ENCODE results near the gene APBB1. TPM values are rescaled to one million over a fixed set of nuclear protein-coding genes. Genes with fewer than 3 reads are reported as not detected.

Gene APBB1
- total RNA-seq (2014; rRNA removed; shearing (Covaris generic)): 12.0 and 17.1 TPM in 2 replicates

DNA sequence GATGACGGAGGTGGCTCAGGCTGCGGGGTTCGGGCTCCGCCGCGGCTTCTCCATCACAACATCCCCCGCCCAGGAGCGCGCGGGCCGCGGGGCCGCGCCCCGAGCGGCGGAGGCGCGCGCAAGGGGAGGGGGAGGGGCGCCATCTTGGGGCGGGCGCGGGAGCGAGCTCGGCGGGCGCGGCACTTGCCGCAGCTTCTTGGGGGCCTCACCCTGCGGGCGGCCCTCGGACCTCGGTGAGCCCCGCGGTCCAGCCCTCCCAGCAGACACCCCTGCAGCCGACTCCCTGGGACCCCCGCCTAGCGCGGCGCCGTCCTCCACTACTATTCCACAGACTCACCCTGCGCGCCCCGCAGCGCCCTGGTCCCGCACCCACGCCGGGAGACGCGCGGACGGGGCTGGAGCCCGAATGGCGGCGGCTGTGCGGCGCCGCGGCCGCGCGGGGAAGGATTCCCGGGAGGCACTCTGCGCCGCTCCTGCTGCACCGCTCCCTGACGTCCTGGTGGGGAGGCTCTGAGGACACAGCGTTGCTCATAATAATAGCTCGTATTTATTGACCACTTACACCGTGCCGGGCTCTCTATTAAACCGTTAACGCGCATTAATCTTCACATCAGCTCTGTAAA, at the start of gene APBB1:
Gene APBB1, minus strand, starts transcription at position 86 of the 623 bp plus-strand sequence. CDS start 7,747 bp downstream, outside the sequence.
- Histone ChIP-seq H3K36me3 (no peaks in the 10 kb centered on the region), H3K9me3 (replicated peaks) (no peaks in the 10 kb centered on the region), H3K4me3 (peak within 1 kb of the TSS; percentile 74), H3K27ac (no peak within 1 kb of the TSS), H3K4me1 (replicated peaks) (peaks cover 4% of the 10 kb centered on the region), H3K27me3 (replicated peaks) (no peaks in the 10 kb centered on the region)
- DNase-seq (ENCODE audit: low read depth in 1 of 2, low spot score in 2 of 2): peak in 1 of 2 experiments; percentile 34

DNA sequence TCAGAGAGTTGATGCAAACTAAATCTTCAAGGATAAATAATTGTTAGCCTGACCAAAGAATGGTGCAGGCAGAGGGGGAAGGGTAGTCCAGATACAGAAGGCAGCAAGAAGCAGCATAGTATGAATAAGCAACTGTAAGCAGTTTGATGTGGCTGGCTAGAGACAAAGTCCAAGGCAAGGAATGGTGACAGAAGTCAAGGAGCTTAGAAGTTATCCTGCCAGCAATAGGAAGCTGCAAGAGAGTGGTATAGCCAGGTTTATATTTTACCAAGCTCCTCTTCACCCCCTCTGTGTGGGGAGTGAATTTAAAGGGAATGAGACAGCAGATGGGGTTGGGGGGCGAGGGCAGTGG, 40.2 kb upstream of the APBB1 start:
- no peak for DNase-seq (ENCODE audit: low read depth in 1 of 2, low spot score in 2 of 2)
- no peaks in the 10 kb centered on the region; the same call in 1 of the 2 replicates for H3K36me3 ChIP-seq

DNA sequence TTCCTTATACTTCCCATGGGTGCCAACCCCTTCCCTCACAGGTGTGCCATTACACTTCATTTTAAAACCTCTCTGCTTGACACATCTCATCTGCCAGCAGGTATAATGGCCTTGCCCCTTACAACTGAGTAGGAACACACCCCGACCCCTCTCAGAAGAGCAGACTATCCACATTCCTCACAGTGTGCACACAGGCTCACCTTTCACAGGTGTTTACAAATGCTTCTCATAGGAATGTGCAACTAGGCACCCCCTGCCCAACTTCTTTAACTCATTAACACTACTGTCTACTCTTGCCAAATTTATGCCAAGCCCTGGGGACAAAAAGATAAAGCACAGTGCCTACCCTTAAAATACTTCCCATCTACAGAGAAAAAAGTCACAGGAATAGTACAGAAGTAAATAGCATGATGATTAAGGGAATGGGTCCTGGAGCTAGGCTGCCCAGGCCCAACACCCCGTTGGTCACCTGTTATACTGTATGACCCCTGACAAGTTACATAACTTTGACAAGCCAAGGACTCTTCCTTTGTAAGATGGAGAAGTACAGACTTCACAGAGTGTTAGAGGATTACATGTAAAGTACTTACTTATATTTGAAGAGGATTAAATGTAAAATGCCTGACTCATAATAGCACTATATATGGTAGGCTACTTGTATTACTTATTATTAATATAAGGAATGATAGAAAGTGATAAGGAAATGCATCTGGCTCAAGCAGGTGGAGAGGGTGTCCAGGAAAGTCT, 39.6 kb upstream of the APBB1 start:
- H3K4me1 ChIP-seq (replicated peaks): no peaks in the 10 kb centered on the region
- no peaks in the 10 kb centered on the region; the same call in 1 of the 2 replicates for H3K36me3 ChIP-seq
- DNase-seq (ENCODE audit: low read depth in 1 of 2, low spot score in 2 of 2): no peak
- H3K27me3 ChIP-seq (replicated peaks): no peaks in the 10 kb centered on the region
- H3K27ac ChIP-seq: no peak overlapping the region
- H3K4me3 ChIP-seq: no peak overlapping the region
- no peaks in the 10 kb centered on the region for H3K9me3 ChIP-seq (replicated peaks)

More for the DNA sequence above, 40.2 kb upstream of the APBB1 start:
- Histone ChIP-seq H3K4me1 (replicated peaks) (no peaks in the 10 kb centered on the region), H3K27ac (no peak overlapping the region), H3K27me3 (replicated peaks) (no peaks in the 10 kb centered on the region), H3K4me3 (no peak overlapping the region), H3K9me3 (replicated peaks) (no peaks in the 10 kb centered on the region)

DNA sequence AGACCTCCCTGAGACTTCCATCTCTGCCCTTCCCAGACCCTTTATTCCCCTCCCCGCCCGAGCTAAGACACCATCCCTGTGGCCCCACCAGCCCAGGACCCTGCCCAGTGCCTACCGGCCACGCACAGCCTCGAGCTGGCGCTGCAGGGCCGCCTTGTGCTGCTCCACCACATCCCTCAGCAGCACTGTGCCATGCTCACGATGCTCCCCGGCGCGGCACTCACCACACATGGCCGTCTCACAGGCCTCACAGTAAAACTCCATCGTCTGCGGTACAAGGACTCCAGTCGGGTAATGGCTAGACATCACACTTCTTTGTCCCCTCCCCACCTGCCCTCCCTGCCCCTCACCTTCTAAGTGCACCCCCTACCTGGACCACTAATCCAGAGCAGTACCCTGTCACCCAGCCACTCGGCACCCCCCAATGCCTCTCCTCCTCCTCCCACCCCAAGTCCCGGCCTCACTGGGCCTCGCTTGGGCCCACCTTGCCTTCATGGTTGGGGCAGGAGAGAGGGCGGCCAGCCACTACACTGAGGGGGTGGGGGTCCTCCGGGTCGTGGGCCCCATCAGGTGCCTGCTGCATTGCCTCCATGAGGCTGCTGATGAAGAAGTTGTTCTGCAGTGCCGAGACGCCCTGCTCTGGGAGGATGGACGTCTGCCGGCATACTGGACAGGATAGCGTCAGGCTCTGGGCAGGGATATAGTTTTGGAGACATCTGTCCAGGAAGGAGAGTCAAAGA, 38.9 kb upstream of the APBB1 start:
- no peak for DNase-seq (ENCODE audit: low read depth in 1 of 2, low spot score in 2 of 2)
- Histone ChIP-seq H3K27me3 (replicated peaks) (no peaks in the 10 kb centered on the region), H3K36me3 (no peaks in the 10 kb centered on the region; the same call in 1 of the 2 replicates), H3K4me3 (no peak overlapping the region), H3K9me3 (replicated peaks) (no peaks in the 10 kb centered on the region), H3K4me1 (replicated peaks) (no peaks in the 10 kb centered on the region), H3K27ac (no peak overlapping the region)

DNA sequence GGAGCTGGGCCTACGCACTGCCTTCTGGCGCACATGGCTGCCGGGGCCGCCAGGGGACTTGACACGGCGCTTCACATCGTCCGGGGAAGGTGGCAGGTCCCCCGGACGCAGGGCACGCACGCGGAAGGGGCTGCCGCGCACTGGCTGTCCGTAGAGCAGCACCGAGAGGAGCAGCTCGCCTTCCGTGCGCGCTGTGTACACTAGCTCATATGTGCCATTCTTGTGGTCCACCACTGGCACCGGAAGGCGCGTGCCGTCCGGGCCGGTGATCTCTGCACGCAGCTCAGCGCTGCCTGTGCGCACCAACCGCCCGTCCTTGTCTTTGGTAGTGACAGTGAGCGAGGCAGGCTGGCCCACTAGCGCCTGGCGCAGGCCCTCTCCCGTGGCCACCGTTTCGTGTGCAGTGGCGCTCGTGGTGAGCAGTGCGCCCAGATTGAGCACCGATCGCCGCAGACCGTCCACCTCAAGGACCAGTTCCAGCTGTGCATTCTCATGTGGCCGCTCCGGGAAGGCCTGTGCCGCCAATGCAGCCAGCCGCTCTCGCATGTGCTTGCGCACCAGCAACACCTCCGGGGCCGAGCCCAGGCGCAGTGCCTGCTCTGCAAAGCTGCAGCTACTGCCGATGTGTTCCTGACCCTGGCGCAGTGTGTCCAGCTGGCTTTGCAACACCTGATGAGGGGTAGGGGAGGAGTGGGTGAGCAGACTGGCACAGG, 37.6 kb upstream of the APBB1 start:
- H3K4me1 ChIP-seq (replicated peaks): no peaks in the 10 kb centered on the region
- H3K27ac ChIP-seq: no peak overlapping the region
- no peaks in the 10 kb centered on the region; the same call in 1 of the 2 replicates for H3K36me3 ChIP-seq
- DNase-seq (ENCODE audit: low read depth in 1 of 2, low spot score in 2 of 2): no peak
- no peaks in the 10 kb centered on the region for H3K27me3 ChIP-seq (replicated peaks)
- no peak overlapping the region for H3K4me3 ChIP-seq
- H3K9me3 ChIP-seq (replicated peaks): no peaks in the 10 kb centered on the region

DNA sequence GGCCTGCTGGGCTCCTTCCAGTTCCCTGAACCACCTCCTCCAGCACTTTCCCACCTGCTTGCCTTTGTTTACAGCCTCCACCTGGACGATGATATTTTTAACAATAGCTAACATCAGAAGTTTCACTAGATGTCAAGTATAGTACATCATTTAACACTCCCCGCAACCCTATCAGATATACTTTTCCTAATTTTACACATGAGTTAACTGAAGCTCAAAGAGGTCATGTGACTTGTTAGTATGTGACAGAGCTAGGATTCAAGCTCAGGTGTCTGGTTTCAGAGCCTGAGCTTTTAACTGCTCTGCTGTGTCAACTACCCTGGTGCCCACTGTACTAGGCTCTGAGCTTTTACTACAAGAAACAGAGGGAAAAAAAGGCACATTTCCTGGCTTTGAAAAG, 36.2 kb upstream of the APBB1 start:
- no peak for DNase-seq (ENCODE audit: low read depth in 1 of 2, low spot score in 2 of 2)
- no peak overlapping the region for H3K4me3 ChIP-seq
- H3K36me3 ChIP-seq: no peaks in the 10 kb centered on the region; the same call in 1 of the 2 replicates
- no peak overlapping the region for H3K27ac ChIP-seq
- H3K9me3 ChIP-seq (replicated peaks): no peaks in the 10 kb centered on the region
- H3K27me3 ChIP-seq (replicated peaks): no peaks in the 10 kb centered on the region
- no peaks in the 10 kb centered on the region for H3K4me1 ChIP-seq (replicated peaks)

DNA sequence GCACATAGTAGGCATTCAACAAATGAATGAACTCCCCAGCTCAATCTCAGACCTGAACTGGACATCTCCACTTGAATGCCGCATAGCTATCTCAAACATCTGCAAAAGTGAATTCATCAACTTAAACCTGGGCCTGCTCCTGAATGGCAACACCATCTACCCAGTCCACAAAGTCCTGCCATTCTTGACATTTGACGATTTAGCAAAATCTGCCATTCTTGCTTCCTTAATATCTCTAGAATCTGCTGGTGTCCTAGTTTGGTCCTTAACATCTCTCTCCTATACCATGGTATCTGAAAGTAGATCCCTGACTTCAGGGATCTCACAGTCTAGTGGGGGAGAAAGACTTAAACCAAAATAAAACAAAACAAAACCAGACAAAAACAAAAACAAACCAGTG, 34.3 kb upstream of the APBB1 start:
- H3K9me3 ChIP-seq (replicated peaks): no peaks in the 10 kb centered on the region
- no peaks in the 10 kb centered on the region for H3K4me1 ChIP-seq (replicated peaks)
- no peaks in the 10 kb centered on the region; the same call in 1 of the 2 replicates for H3K36me3 ChIP-seq
- DNase-seq (ENCODE audit: low read depth in 1 of 2, low spot score in 2 of 2): no peak
- no peaks in the 10 kb centered on the region for H3K27me3 ChIP-seq (replicated peaks)
- H3K4me3 ChIP-seq: no peak overlapping the region
- no peak overlapping the region for H3K27ac ChIP-seq

DNA sequence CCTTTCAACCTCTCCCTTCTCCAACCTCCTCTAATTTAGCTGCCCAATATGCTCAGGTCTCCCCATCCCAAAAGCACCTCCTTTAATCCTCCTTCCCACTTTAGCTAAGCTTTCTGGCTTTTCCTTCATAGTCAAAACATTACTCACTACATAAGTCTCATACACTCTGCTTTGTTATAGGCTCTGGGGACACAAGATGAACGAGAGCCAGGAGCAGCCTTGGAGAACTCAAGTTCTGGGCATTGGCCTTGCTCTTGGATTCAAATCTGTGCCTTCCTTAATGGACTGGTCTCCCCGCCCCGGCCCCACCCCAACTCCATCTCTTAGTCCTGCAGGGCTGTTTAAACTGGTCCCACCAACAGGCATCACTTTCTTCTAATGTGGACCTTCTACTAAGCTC, 33.3 kb upstream of the APBB1 start:
- DNase-seq (ENCODE audit: low read depth in 1 of 2, low spot score in 2 of 2): no peak
- no peak overlapping the region for H3K4me3 ChIP-seq
- no peaks in the 10 kb centered on the region for H3K27me3 ChIP-seq (replicated peaks)
- H3K36me3 ChIP-seq: no peaks in the 10 kb centered on the region; the same call in 1 of the 2 replicates
- H3K9me3 ChIP-seq (replicated peaks): no peaks in the 10 kb centered on the region
- H3K27ac ChIP-seq: no peak overlapping the region
- H3K4me1 ChIP-seq (replicated peaks): no peaks in the 10 kb centered on the region

DNA sequence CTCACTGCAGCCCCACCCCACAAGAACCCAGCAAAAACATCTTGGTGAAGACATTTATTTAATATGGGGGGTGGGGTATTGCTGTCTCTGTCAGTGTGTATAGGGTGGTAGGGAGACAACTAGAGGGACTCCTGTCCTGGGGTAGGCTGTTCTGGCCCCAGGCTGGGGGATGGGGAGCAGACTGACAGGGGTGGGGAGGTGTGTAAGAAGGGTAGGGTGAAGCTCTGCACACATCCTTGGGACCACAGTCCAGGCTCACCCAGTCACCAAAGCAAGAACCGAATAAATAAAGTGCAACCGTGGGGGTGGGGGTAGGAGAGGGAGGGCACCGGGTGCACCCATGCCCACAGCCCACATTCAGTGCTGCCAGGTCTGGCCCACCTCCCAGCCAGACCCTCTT, 29.7 kb upstream of the APBB1 start:
- H3K36me3 ChIP-seq: no peaks in the 10 kb centered on the region; the same call in 1 of the 2 replicates
- no peaks in the 10 kb centered on the region for H3K9me3 ChIP-seq (replicated peaks)
- DNase-seq (ENCODE audit: low read depth in 1 of 2, low spot score in 2 of 2): no peak
- no peaks in the 10 kb centered on the region for H3K4me1 ChIP-seq (replicated peaks)
- H3K4me3 ChIP-seq: no peak overlapping the region
- H3K27ac ChIP-seq: no peak overlapping the region
- no peaks in the 10 kb centered on the region for H3K27me3 ChIP-seq (replicated peaks)

DNA sequence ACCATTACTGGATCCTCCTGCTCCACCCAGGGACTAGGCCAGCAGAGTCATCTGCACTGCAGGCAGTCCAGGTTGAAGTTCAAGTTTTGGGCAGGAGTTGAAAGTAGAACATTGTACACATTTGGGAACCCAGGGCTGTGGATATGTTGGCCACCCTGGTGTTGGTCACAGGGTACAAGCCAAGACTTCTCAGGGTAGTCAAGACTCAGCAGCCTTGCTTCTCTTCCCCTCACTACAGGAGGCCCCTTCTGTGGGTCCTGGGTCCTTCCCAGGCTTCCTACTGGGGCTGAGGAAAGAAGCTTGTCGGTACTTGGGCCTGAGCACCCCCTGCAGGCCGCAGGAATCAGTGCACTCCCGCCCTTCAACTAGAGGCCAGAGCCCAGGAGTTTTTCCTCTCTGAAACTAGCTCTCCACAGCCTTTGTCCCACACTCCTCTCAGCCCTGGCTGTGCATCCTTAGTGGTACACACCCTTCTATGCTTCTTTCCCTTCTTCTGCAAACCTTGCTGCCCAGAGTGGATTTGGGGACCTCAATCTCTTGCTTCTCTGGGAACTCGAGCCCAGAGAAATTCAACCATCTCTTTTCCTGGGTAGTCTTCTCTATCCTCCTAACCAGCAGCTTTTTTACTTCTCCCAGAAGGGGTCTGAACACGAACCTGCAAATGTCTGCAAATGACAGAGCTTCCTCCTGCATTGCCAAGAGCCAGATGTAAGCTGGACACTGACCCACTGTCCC, 24.5 kb upstream of the APBB1 start:
- Histone ChIP-seq H3K9me3 (replicated peaks) (no peaks in the 10 kb centered on the region), H3K36me3 (no peaks in the 10 kb centered on the region), H3K27ac (no peak overlapping the region), H3K4me1 (replicated peaks) (no peaks in the 10 kb centered on the region), H3K4me3 (no peak overlapping the region), H3K27me3 (replicated peaks) (no peaks in the 10 kb centered on the region)
- peak; percentile 15 to 46 for DNase-seq (ENCODE audit: low read depth in 1 of 2, low spot score in 2 of 2)

DNA sequence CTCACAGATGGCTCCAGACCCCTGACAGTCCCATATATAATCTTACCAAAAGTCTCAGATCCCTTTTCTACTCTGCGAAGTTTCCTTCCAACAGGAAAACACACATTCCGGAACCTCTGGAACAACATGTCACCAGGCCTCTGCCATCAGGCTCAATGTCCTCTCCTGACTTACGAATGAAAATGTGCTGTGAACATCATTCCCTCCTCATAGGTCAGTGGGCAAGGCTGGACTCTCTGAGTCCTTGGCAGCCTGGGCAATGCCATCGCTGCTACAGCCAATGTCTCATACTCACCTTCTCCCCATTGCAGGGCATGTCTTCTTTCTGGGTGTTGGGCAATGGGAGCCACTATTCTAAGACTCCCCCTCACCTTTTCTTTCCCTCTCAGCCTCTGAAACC, 23.5 kb upstream of the APBB1 start:
- no peak overlapping the region for H3K27ac ChIP-seq
- no peaks in the 10 kb centered on the region for H3K27me3 ChIP-seq (replicated peaks)
- no peaks in the 10 kb centered on the region for H3K36me3 ChIP-seq
- no peak overlapping the region for H3K4me3 ChIP-seq
- no peak for DNase-seq (ENCODE audit: low read depth in 1 of 2, low spot score in 2 of 2)
- H3K9me3 ChIP-seq (replicated peaks): no peaks in the 10 kb centered on the region
- H3K4me1 ChIP-seq (replicated peaks): no peaks in the 10 kb centered on the region

DNA sequence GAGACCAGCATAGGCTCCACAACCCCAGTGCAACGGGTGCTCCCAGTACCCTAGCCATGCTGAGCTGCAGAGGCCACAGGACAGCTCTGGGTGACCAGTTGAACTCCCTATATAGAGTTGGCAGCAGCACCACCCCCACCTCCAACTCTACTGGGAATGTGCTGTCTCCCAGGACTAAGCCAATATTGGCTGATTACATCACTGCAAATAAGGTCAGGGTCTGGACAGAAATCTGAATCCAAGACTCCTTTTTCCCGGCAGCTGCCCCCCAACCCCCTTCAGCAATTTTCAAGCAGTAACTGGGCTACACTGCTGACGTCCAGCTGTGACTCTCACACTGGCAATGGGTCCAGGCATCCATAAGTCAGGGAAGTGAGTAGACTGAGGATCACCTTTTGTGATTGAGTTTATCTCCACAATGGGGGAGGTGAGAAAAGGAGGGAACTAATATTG, 22.0 kb upstream of the APBB1 start, which contains the start of gene HPX:
Gene HPX, minus strand, starts transcription at position 82 of the 453 bp plus-strand sequence. Its CDS starts 24 bp downstream, at position 58.
- no peak within 1 kb of the TSS for H3K27ac ChIP-seq
- no peak for DNase-seq (ENCODE audit: low read depth in 1 of 2, low spot score in 2 of 2)
- H3K9me3 ChIP-seq (replicated peaks): no peaks in the 10 kb centered on the region
- H3K36me3 ChIP-seq: no peaks in the 10 kb centered on the region
- H3K4me1 ChIP-seq (replicated peaks): no peaks in the 10 kb centered on the region
- H3K4me3 ChIP-seq: no peak within 1 kb of the TSS
- H3K27me3 ChIP-seq (replicated peaks): no peaks in the 10 kb centered on the region

Measured in SJSA1 (cell line).